HepG2 (cell line): ENCODE data around the gene ARPC1A. TPM values are rescaled to one million over a fixed set of nuclear protein-coding genes. Genes with fewer than 3 reads are reported as not detected.
A peak's percentile ranks its signal among the peaks of the same experiment; 100 is the strongest.

Source experiments
- ARID5B ChIP-seq: IDR thresholded peaks from 2 replicates; pipeline ENCODE4 v1.4.0; 2020; ENCODE audit warnings: mild to moderate bottlenecking, missing genetic modification reagents
- BRCA1 ChIP-seq: sonication (generic); formaldehyde crosslinking; IDR thresholded peaks from 2 replicates; pipeline ENCODE4 v1.4.0; 2020; ENCODE audit warnings: missing genetic modification reagents
- LCORL ChIP-seq, 2 experiments: fragments of 450-650 bp in 1 of 2; sonication (generic) in 1 of 2; formaldehyde crosslinking in 1 of 2; IDR thresholded peaks; 2 replicates each; pipeline versions ENCODE4 v1.5.0 to v1.6.1; 2017 to 2020; ENCODE audit warnings: antibody characterized with exemption in 1 of 2, missing genetic modification reagents in 1 of 2
- NFKB2 ChIP-seq: sonication (generic); formaldehyde crosslinking; IDR thresholded peaks from 2 replicates; pipeline ENCODE4 v1.4.0; 2020; ENCODE audit warnings: missing genetic modification reagents, borderline replicate concordance
- POGZ ChIP-seq: sonication (generic); formaldehyde crosslinking; IDR thresholded peaks from 2 replicates; pipeline ENCODE4 v1.4.0; 2020; ENCODE audit warnings: mild to moderate bottlenecking, missing genetic modification reagents
- TOE1 ChIP-seq: sonication (generic); formaldehyde crosslinking; IDR thresholded peaks from 2 replicates; pipeline ENCODE4 v1.4.0; 2020; ENCODE audit warnings: mild to moderate bottlenecking, missing genetic modification reagents
- XBP1 ChIP-seq: sonication (generic); formaldehyde crosslinking; IDR thresholded peaks from 2 replicates; pipeline ENCODE4 v1.5.0; 2020; ENCODE audit warnings: missing genetic modification reagents
- ZFP91 ChIP-seq: sonication (generic); formaldehyde crosslinking; IDR thresholded peaks from 2 replicates; pipeline ENCODE4 v1.9.0; 2022; ENCODE audit warnings: missing genetic modification reagents, mild to moderate bottlenecking, borderline replicate concordance
- ZHX1 ChIP-seq: sonication (generic); formaldehyde crosslinking; IDR thresholded peaks from 2 replicates; pipeline ENCODE4 v1.8.1; 2022; ENCODE audit warnings: low read depth, mild to moderate bottlenecking, missing genetic modification reagents
- ZNF33A ChIP-seq: sonication (generic); formaldehyde crosslinking; IDR thresholded peaks from 2 replicates; pipeline ENCODE4 v1.5.1; 2020; ENCODE audit warnings: missing genetic modification reagents, mild to moderate bottlenecking, moderate library complexity, borderline replicate concordance
- ZNF510 ChIP-seq: sonication (generic); formaldehyde crosslinking; IDR thresholded peaks from 2 replicates; pipeline ENCODE4 v1.4.0; 2020; ENCODE audit warnings: low read depth, mild to moderate bottlenecking, missing genetic modification reagents
- ZNF616 ChIP-seq: sonication (generic); formaldehyde crosslinking; IDR thresholded peaks from 2 replicates; pipeline ENCODE4 v1.5.0; 2020; ENCODE audit warnings: low read depth, mild to moderate bottlenecking, missing genetic modification reagents
- ZNF724P ChIP-seq: sonication (generic); formaldehyde crosslinking; IDR thresholded peaks from 2 replicates; pipeline ENCODE4 v1.8.0; 2022; ENCODE audit warnings: missing genetic modification reagents, borderline replicate concordance
- ZNF772 ChIP-seq: sonication (generic); formaldehyde crosslinking; IDR thresholded peaks from 2 replicates; pipeline ENCODE4 v1.5.0; 2020; ENCODE audit warnings: mild to moderate bottlenecking, missing genetic modification reagents
- ZNF784 ChIP-seq: sonication (generic); formaldehyde crosslinking; IDR thresholded peaks from 2 replicates; pipeline ENCODE4 v1.5.1; 2020; ENCODE audit warnings: missing genetic modification reagents, mild to moderate bottlenecking, borderline replicate concordance
- ZNF878 ChIP-seq: sonication (generic); formaldehyde crosslinking; IDR thresholded peaks from 2 replicates; pipeline ENCODE4 v1.8.1; 2023; ENCODE audit warnings: mild to moderate bottlenecking, missing genetic modification reagents, moderate library complexity
- polyA plus RNA-seq, 8 experiments: library from polyadenylated mRNA; depleted of rRNA in 3 of 8; stranded (reverse) in 7 of 8; unstranded in 1 of 8; fragments of >200 nt; fragmentation: Illumina TruSeq in 4 of 8; extraction: Trizol in 4 of 8; gene quantifications; 2 replicates each; pipeline versions ENCODE4 v1.2.1 to v1.2.3, GENCODE V29; 2011 to 2016; ENCODE audit warnings: low read depth in 4 of 8, missing spikeins in 1 of 8, mixed read lengths in 1 of 8; ENCODE audit not compliant: insufficient read depth in 1 of 8
- total RNA-seq, 5 experiments: library from RNA; depleted of rRNA; stranded (reverse); fragments of >200 nt; fragmentation: Illumina TruSeq; extraction: Trizol; gene quantifications; 2 replicates each; pipeline ENCODE4 v1.2.3, GENCODE V29; 2016; ENCODE audit warnings: low read depth in 1 of 5

The ARPC1A gene
- total and polyA plus RNA-seq, 2 of the 13 experiments (the other 11 are each of a cell fraction or from before 2014, with no cell fraction given) = 44.3 to 88.5 TPM

- no peak for TF ChIP-seq ZNF33A (CRISPR knock-in tag)
- peak; percentile 38; the same call in 1 of the 2 replicates for TF ChIP-seq ZNF724P (CRISPR knock-in tag)
- no peak for TF ChIP-seq TOE1 (CRISPR knock-in tag)
- no peak for TF ChIP-seq ZNF784 (CRISPR knock-in tag)
- no peak for TF ChIP-seq POGZ (CRISPR knock-in tag)
- no peak for TF ChIP-seq ZNF878
- no peak for TF ChIP-seq ZNF616 (CRISPR knock-in tag)
- TF ChIP-seq ARID5B (CRISPR knock-in tag) = 0 out of 2 replicates have a peak, but pooled peaks have one; percentile 17
- no peak for TF ChIP-seq BRCA1 (CRISPR knock-in tag)
- TF ChIP-seq ZFP91 = no peak
- TF ChIP-seq XBP1 (CRISPR knock-in tag) = no peak
- no peak; the same call in 1 of the 2 replicates for TF ChIP-seq NFKB2 (CRISPR knock-in tag)
- TF ChIP-seq ZNF772 (CRISPR knock-in tag) = peak; percentile 73; the same call in 1 of the 2 replicates
- no peak for TF ChIP-seq ZHX1 (CRISPR knock-in tag)
- TF ChIP-seq LCORL (IDR thresholded peaks at IDR 0.05) = no peak
- no peak for TF ChIP-seq LCORL (CRISPR knock-in tag; IDR thresholded peaks at IDR 0.05)
- no peak for TF ChIP-seq ZNF510
Measured at GRCh38 chr7:99375070-99375807, 49.5 kb downstream of the ARPC1A start (continued).
